Thoracic aorta (tissue), 2 donors: ENCODE measurements around the gene COLEC12. TPM values are rescaled to one million over a fixed set of nuclear protein-coding genes. Genes with fewer than 3 reads are reported as not detected.

Experiments
- ATAC-seq: fragments of 150-250 bp; one replicate; pipeline ENCODE4 v1.8.0; 2017; ENCODE audit warnings: low read depth; ENCODE audit not compliant: insufficient number of reproducible peaks, low FRiP score
- DNase-seq: peaks from one replicate; pipeline ENCODE4 v3.0.0-alpha.2; 2020; ENCODE audit warnings: low spot score
- H3K27ac ChIP-seq, 2 donors: fragments of 200-600 bp; sonication (generic); 1 replicate in 1 of 2; 2 replicates in 1 of 2; pipeline ENCODE4 v1.5.1; 2016; ENCODE audit warnings: mild to moderate bottlenecking in 2 of 2, moderate library complexity in 2 of 2
- H3K27me3 ChIP-seq: fragments of 200-600 bp; sonication (generic); replicated peaks from 2 replicates; pipeline ENCODE4 v1.6.0; 2016; ENCODE audit warnings: mild to moderate bottlenecking; ENCODE audit not compliant: insufficient read depth
- H3K36me3 ChIP-seq: fragments of 200-600 bp; sonication (generic); one replicate; pipeline ENCODE4 v1.5.1; 2016
- H3K4me1 ChIP-seq, 2 donors: fragments of 200-600 bp; sonication (generic); 1 replicate in 1 of 2; 2 replicates in 1 of 2; pipeline versions ENCODE4 v1.5.1 to v1.6.0; 2016; ENCODE audit warnings: low read depth in 2 of 2, mild to moderate bottlenecking in 1 of 2; ENCODE audit not compliant: control insufficient read depth in 1 of 2
- H3K4me3 ChIP-seq: fragments of 200-600 bp; sonication (generic); 2 replicates; pipeline ENCODE4 v1.5.1; 2016; ENCODE audit warnings: mild to moderate bottlenecking
- H3K9me3 ChIP-seq: fragments of 200-600 bp; sonication (generic); 2 replicates; pipeline ENCODE4 v1.5.1; 2016
- CTCF ChIP-seq: fragments of 200-600 bp; sonication (generic); IDR thresholded peaks from one replicate; pipeline ENCODE4 v1.5.1; 2019; ENCODE audit warnings: antibody characterized with exemption
- total RNA-seq, 2 donors: library from RNA; depleted of rRNA; stranded (reverse); fragments of >200 nt; gene quantifications; one replicate each; pipeline versions ENCODE4 v1.1.0 to v1.2.3, GENCODE V29; 2016

The COLEC12 gene
- total RNA-seq, 2 donors from 2014 or later = 19.3 to 21.3 TPM

- TF ChIP-seq CTCF = no peak
- ATAC-seq (no peak), DNase-seq (no peak)
- Histone ChIP-seq H3K27ac (no peak overlapping the region), H3K4me1 (peaks cover 0 to 18% of the 10 kb centered on the region in 2 donors), H3K9me3 (no peaks in the 10 kb centered on the region), H3K4me3 (no peak overlapping the region), H3K27me3 (no peaks in the 10 kb centered on the region), H3K36me3 (no peaks in the 10 kb centered on the region)
Observed at GRCh38 chr18:323253-323622, 177.3 kb downstream of the COLEC12 start.

GRCh38 chr18:321865-322467 is 178.5 kb downstream of the COLEC12 start:
- TF ChIP-seq CTCF = no peak
- Histone ChIP-seq H3K27ac (no peak overlapping the region), H3K9me3 (no peaks in the 10 kb centered on the region), H3K4me1 (peaks cover 0 to 18% of the 10 kb centered on the region in 2 donors), H3K4me3 (no peak overlapping the region), H3K27me3 (no peaks in the 10 kb centered on the region), H3K36me3 (no peaks in the 10 kb centered on the region)
- no peak for ATAC-seq
- no peak for DNase-seq

GRCh38 chr18:320155-320554 is 180.3 kb downstream of the COLEC12 start:
- ATAC-seq (no peak), DNase-seq (no peak)
- H3K4me3 ChIP-seq = no peak overlapping the region
- H3K9me3 ChIP-seq = no peaks in the 10 kb centered on the region
- no peak overlapping the region for H3K27ac ChIP-seq
- no peaks in the 10 kb centered on the region for H3K36me3 ChIP-seq
- no peak for TF ChIP-seq CTCF
- no peaks in the 10 kb centered on the region for H3K27me3 ChIP-seq
- H3K4me1 ChIP-seq = peaks cover 0 to 18% of the 10 kb centered on the region in 2 donors

GRCh38 chr18:319720-320119 is 180.8 kb downstream of the COLEC12 start:
- H3K4me1 ChIP-seq = peaks cover 0 to 18% of the 10 kb centered on the region in 2 donors
- no peak for TF ChIP-seq CTCF
- H3K9me3 ChIP-seq = no peaks in the 10 kb centered on the region
- no peak for ATAC-seq
- H3K36me3 ChIP-seq = no peaks in the 10 kb centered on the region
- H3K27ac ChIP-seq = no peak overlapping the region
- DNase-seq = no peak
- H3K4me3 ChIP-seq = no peak overlapping the region
- no peaks in the 10 kb centered on the region for H3K27me3 ChIP-seq

GRCh38 chr18:318791-319291 is 181.7 kb downstream of the COLEC12 start:
- Histone ChIP-seq H3K9me3 (no peaks in the 10 kb centered on the region), H3K27ac (no peak overlapping the region), H3K36me3 (no peaks in the 10 kb centered on the region), H3K27me3 (no peaks in the 10 kb centered on the region), H3K4me1 (peaks cover 0 to 18% of the 10 kb centered on the region in 2 donors), H3K4me3 (no peak overlapping the region)
- no peak for ATAC-seq
- no peak for DNase-seq
- no peak for TF ChIP-seq CTCF
